SH-SY5Y (cell line): Measurements from ENCODE around the gene FBXL7.

ENCODE experiments used
- GATA2 ChIP-seq: IDR thresholded peaks from 2 replicates; pipeline ENCODE4 v1.6.1; 2011; ENCODE audit warnings: mild to moderate bottlenecking, low read depth, low read length
- GATA3 ChIP-seq: IDR thresholded peaks from 2 replicates; pipeline ENCODE4 v1.6.1; 2011; ENCODE audit warnings: low read depth, mild to moderate bottlenecking, low read length, moderate library complexity

GRCh38 chr5:15786326-15786725 is 286.3 kb downstream of the FBXL7 start:
- TF ChIP-seq GATA2 (no peak), GATA3 (no peak)
